ENCODE measurements around the gene SLC25A3.

SLC25A3 gene

GRCh38 chr12:98581101-98581500 lies 12.4 kb upstream of the SLC25A3 start:
- H3K79me2 ChIP-seq (ENCODE audit: insufficient read depth, low read length), result no peaks in the 10 kb centered on the region
- no peak overlapping the region for H3K9ac ChIP-seq (ENCODE audit: low read length)
- no peaks in the 10 kb centered on the region for H4K20me1 ChIP-seq (ENCODE audit: insufficient read depth, low read length)
- no peak overlapping the region for H3K4me3 ChIP-seq (ENCODE audit: low read depth, low read length, poor library complexity, severe bottlenecking)
- no peak for TF ChIP-seq EZH2 (IDR thresholded peaks at IDR 0.05; ENCODE audit: borderline replicate concordance, low read length)
- no peak overlapping the region for H3K4me2 ChIP-seq (ENCODE audit: low read length)
- H3K36me3 ChIP-seq (ENCODE audit: insufficient read depth, low read length), result no peaks in the 10 kb centered on the region
- H3K4me1 ChIP-seq (ENCODE audit: insufficient read depth, low read length, severe bottlenecking), result no peaks in the 10 kb centered on the region
- H3K27me3 ChIP-seq (ENCODE audit: insufficient read depth, low read length), result no peaks in the 10 kb centered on the region
- H3K9me3 ChIP-seq (ENCODE audit: low read length), result no peaks in the 10 kb centered on the region
- no peak overlapping the region for H3K27ac ChIP-seq (ENCODE audit: low read depth, low read length, poor library complexity, severe bottlenecking)
- H2AFZ ChIP-seq (ENCODE audit: low read length), result no peak overlapping the region
- H3F3A ChIP-seq (ENCODE audit: insufficient read depth, low read length), result no peaks in the 10 kb centered on the region
- H3K9me2 ChIP-seq (ENCODE audit: low read depth, low read length), result no peaks in the 10 kb centered on the region

GRCh38 chr12:98582093-98582492 lies 11.4 kb upstream of the SLC25A3 start:
- no peaks in the 10 kb centered on the region for H3F3A ChIP-seq (ENCODE audit: insufficient read depth, low read length)

GRCh38 chr12:98587084-98587483 lies 6.4 kb upstream of the SLC25A3 start:
- Histone ChIP-seq H3K79me2 (ENCODE audit: insufficient read depth, low read length) (no peaks in the 10 kb centered on the region), H3K36me3 (ENCODE audit: insufficient read depth, low read length) (no peaks in the 10 kb centered on the region), H3K27me3 (ENCODE audit: insufficient read depth, low read length) (no peaks in the 10 kb centered on the region), H3F3A (ENCODE audit: insufficient read depth, low read length) (no peaks in the 10 kb centered on the region), H2AFZ (ENCODE audit: low read length) (no peak overlapping the region), H3K4me1 (ENCODE audit: insufficient read depth, low read length, severe bottlenecking) (no peaks in the 10 kb centered on the region), H3K9me3 (ENCODE audit: low read length) (no peaks in the 10 kb centered on the region), H3K9me2 (ENCODE audit: low read depth, low read length) (no peaks in the 10 kb centered on the region), H3K4me2 (ENCODE audit: low read length) (no peak overlapping the region), H3K9ac (ENCODE audit: low read length) (no peak overlapping the region), H3K4me3 (ENCODE audit: low read depth, low read length, poor library complexity, severe bottlenecking) (no peak overlapping the region), H3K27ac (ENCODE audit: low read depth, low read length, poor library complexity, severe bottlenecking) (no peak overlapping the region), H4K20me1 (ENCODE audit: insufficient read depth, low read length) (no peaks in the 10 kb centered on the region)
- TF ChIP-seq CTCF (IDR thresholded peaks at IDR 0.05; ENCODE audit: low read length), result no peak
- TF ChIP-seq EZH2 (IDR thresholded peaks at IDR 0.05; ENCODE audit: borderline replicate concordance, low read length), result no peak

More at GRCh38 chr12:98582093-98582492, 11.4 kb upstream of the SLC25A3 start:
- Histone ChIP-seq H3K27me3 (ENCODE audit: insufficient read depth, low read length) (no peaks in the 10 kb centered on the region), H3K36me3 (ENCODE audit: insufficient read depth, low read length) (no peaks in the 10 kb centered on the region), H3K9me3 (ENCODE audit: low read length) (no peaks in the 10 kb centered on the region), H3K4me1 (ENCODE audit: insufficient read depth, low read length, severe bottlenecking) (no peaks in the 10 kb centered on the region), H2AFZ (ENCODE audit: low read length) (no peak overlapping the region), H3K9me2 (ENCODE audit: low read depth, low read length) (no peaks in the 10 kb centered on the region), H3K4me3 (ENCODE audit: low read depth, low read length, poor library complexity, severe bottlenecking) (no peak overlapping the region), H3K79me2 (ENCODE audit: insufficient read depth, low read length) (no peaks in the 10 kb centered on the region), H4K20me1 (ENCODE audit: insufficient read depth, low read length) (no peaks in the 10 kb centered on the region), H3K9ac (ENCODE audit: low read length) (no peak overlapping the region), H3K4me2 (ENCODE audit: low read length) (no peak overlapping the region), H3K27ac (ENCODE audit: low read depth, low read length, poor library complexity, severe bottlenecking) (no peak overlapping the region)
- TF ChIP-seq CTCF (IDR thresholded peaks at IDR 0.05; ENCODE audit: low read length) (no peak), EZH2 (IDR thresholded peaks at IDR 0.05; ENCODE audit: borderline replicate concordance, low read length) (no peak)

- H3K9me2 ChIP-seq (ENCODE audit: low read depth, low read length), result no peaks in the 10 kb centered on the region
- 0 out of 2 replicates have a peak, but pooled peaks cover 4% of the 10 kb centered on the region for H4K20me1 ChIP-seq (ENCODE audit: insufficient read depth, low read length)
- H3K9ac ChIP-seq (ENCODE audit: low read length), result no peak overlapping the region
- peaks cover 23% of the 10 kb centered on the region for H3K36me3 ChIP-seq (ENCODE audit: insufficient read depth, low read length)
- no peaks in the 10 kb centered on the region for H3K9me3 ChIP-seq (ENCODE audit: low read length)
- no peaks in the 10 kb centered on the region for H3K27me3 ChIP-seq (ENCODE audit: insufficient read depth, low read length)
- H3K4me1 ChIP-seq (ENCODE audit: insufficient read depth, low read length, severe bottlenecking), result peaks cover 22% of the 10 kb centered on the region
- H3K27ac ChIP-seq (ENCODE audit: low read depth, low read length, poor library complexity, severe bottlenecking), result no peak overlapping the region
- no peak overlapping the region for H3K4me3 ChIP-seq (ENCODE audit: low read depth, low read length, poor library complexity, severe bottlenecking)
- no peak overlapping the region for H2AFZ ChIP-seq (ENCODE audit: low read length)
- H3K4me2 ChIP-seq (ENCODE audit: low read length), result no peak overlapping the region
- H3K79me2 ChIP-seq (ENCODE audit: insufficient read depth, low read length), result peaks cover 27% of the 10 kb centered on the region
- TF ChIP-seq CTCF (IDR thresholded peaks at IDR 0.05; ENCODE audit: low read length) (no peak), EZH2 (IDR thresholded peaks at IDR 0.05; ENCODE audit: borderline replicate concordance, low read length) (no peak)
- no peaks in the 10 kb centered on the region for H3F3A ChIP-seq (ENCODE audit: insufficient read depth, low read length)
Observed at GRCh38 chr12:98591209-98591608, 2.3 kb upstream of the SLC25A3 start.
